Smooth muscle cell (in vitro differentiated cells): Measurements from ENCODE around the gene MAP4K5. TPM values are rescaled to one million over a fixed set of nuclear protein-coding genes. Genes with fewer than 3 reads are reported as not detected.

Source experiments
- DNase-seq: peaks from one replicate; lab custom pipeline; 2025; ENCODE audit not compliant: unreplicated experiment; lab: John Stamatoyannopoulos, UW
- H2AFZ ChIP-seq: fragments of 200-600 bp; sonication (generic); 2 replicates; pipeline ENCODE4 v1.6.0; 2016; ENCODE audit warnings: antibody characterized with exemption, low read depth, mild to moderate bottlenecking
- H3F3A ChIP-seq: fragments of 200-600 bp; sonication (generic); 2 replicates; pipeline ENCODE4 v1.6.0; 2017; ENCODE audit warnings: antibody characterized with exemption, low read depth
- H3K27ac ChIP-seq: fragments of 200-600 bp; sonication (generic); 2 replicates; pipeline ENCODE4 v1.5.1; 2016; ENCODE audit warnings: low read depth, mild to moderate bottlenecking
- H3K27me3 ChIP-seq: fragments of 200-600 bp; sonication (generic); 2 replicates; pipeline ENCODE4 v1.6.1; 2016; ENCODE audit warnings: low read depth, mild to moderate bottlenecking
- H3K36me3 ChIP-seq: fragments of 200-600 bp; sonication (generic); 2 replicates; pipeline ENCODE4 v1.5.1; 2016; ENCODE audit warnings: low read depth
- H3K4me1 ChIP-seq: fragments of 200-600 bp; sonication (generic); 2 replicates; pipeline ENCODE4 v1.5.1; 2016; ENCODE audit warnings: low read depth
- H3K4me2 ChIP-seq: fragments of 200-600 bp; sonication (generic); 2 replicates; pipeline ENCODE4 v1.6.0; 2016; ENCODE audit warnings: mild to moderate bottlenecking
- H3K4me3 ChIP-seq: fragments of 200-600 bp; sonication (generic); 2 replicates; pipeline ENCODE4 v1.5.1; 2016; ENCODE audit warnings: mild to moderate bottlenecking
- H3K79me2 ChIP-seq: fragments of 200-600 bp; sonication (generic); 2 replicates; pipeline ENCODE4 v1.6.0; 2016; ENCODE audit warnings: low read depth, mild to moderate bottlenecking
- H3K9ac ChIP-seq: fragments of 200-600 bp; sonication (generic); 2 replicates; pipeline ENCODE4 v1.6.0; 2016; ENCODE audit warnings: low read depth
- H3K9me3 ChIP-seq: fragments of 200-600 bp; sonication (generic); replicated peaks from 2 replicates; pipeline ENCODE4 v1.5.1; 2016; ENCODE audit warnings: low read depth
- H4K20me1 ChIP-seq: fragments of 200-600 bp; sonication (generic); 2 replicates; pipeline ENCODE4 v1.6.0; 2016; ENCODE audit warnings: low read depth
- WGBS: methylation state at CpG from one replicate; pipeline ENCODE4 v1.1.7; 2016; ENCODE audit warnings: low lambda C conversion rate; 5-methylcytosine and 5-hydroxymethylcytosine counted together
- polyA plus RNA-seq: library from polyadenylated mRNA; unstranded; fragments of >200 nt; fragmentation: Nextera tagmentation; extraction: Ambion mirVana; gene quantifications from 2 replicates; pipeline ENCODE4 v1.2.1, GENCODE V29; 2016
- total RNA-seq: library from RNA; depleted of rRNA; stranded (reverse); fragments of >200 nt; gene quantifications from 2 replicates; pipeline ENCODE4 v1.2.3, GENCODE V29; 2014
- TF ChIP-seq, protein P1 (sequence below): fragments of 200-600 bp; sonication (generic); IDR thresholded peaks from 2 replicates; pipeline ENCODE4 v1.5.1; 2017; ENCODE audit warnings: borderline replicate concordance, mild to moderate bottlenecking, antibody characterized with exemption; ENCODE audit not compliant: insufficient read depth, poor library complexity, severe bottlenecking

Gene MAP4K5
- total and polyA plus RNA-seq, 2 experiments from 2014 or later, result 35.4 to 115 TPM

- peaks cover 6% of the 10 kb centered on the region for H3K4me1 ChIP-seq
- H3F3A ChIP-seq, result no peaks in the 10 kb centered on the region
- TF ChIP-seq, protein P1, sequence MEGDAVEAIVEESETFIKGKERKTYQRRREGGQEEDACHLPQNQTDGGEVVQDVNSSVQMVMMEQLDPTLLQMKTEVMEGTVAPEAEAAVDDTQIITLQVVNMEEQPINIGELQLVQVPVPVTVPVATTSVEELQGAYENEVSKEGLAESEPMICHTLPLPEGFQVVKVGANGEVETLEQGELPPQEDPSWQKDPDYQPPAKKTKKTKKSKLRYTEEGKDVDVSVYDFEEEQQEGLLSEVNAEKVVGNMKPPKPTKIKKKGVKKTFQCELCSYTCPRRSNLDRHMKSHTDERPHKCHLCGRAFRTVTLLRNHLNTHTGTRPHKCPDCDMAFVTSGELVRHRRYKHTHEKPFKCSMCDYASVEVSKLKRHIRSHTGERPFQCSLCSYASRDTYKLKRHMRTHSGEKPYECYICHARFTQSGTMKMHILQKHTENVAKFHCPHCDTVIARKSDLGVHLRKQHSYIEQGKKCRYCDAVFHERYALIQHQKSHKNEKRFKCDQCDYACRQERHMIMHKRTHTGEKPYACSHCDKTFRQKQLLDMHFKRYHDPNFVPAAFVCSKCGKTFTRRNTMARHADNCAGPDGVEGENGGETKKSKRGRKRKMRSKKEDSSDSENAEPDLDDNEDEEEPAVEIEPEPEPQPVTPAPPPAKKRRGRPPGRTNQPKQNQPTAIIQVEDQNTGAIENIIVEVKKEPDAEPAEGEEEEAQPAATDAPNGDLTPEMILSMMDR, result no peak
- no peaks in the 10 kb centered on the region for H3K36me3 ChIP-seq
- H3K4me3 ChIP-seq, result no peak overlapping the region
- no peaks in the 10 kb centered on the region for H3K79me2 ChIP-seq
- no peaks in the 10 kb centered on the region for H4K20me1 ChIP-seq
- H2AFZ ChIP-seq, result no peak overlapping the region
- H3K9me3 ChIP-seq, result no peaks in the 10 kb centered on the region
- H3K9ac ChIP-seq, result no peak overlapping the region
- DNase-seq, result no peak
- H3K27me3 ChIP-seq, result no peaks in the 10 kb centered on the region
- H3K27ac ChIP-seq, result no peak overlapping the region
- 13% methylated on average over 3 of the region's 3 CpGs for WGBS
- no peak overlapping the region for H3K4me2 ChIP-seq
These were observed 148.6 kb downstream of the MAP4K5 start for GRCh38 chr14:50383618-50384225.

GRCh38 chr14:50381823-50382287 is 150.5 kb downstream of the MAP4K5 start:
- no peaks in the 10 kb centered on the region for H4K20me1 ChIP-seq
- 89% methylated on average over 14 of the region's 14 CpGs for WGBS
- no peak for DNase-seq
- no peak overlapping the region for H3K4me2 ChIP-seq
- TF ChIP-seq, protein P1, result no peak
- peaks cover 12% of the 10 kb centered on the region for H3K4me1 ChIP-seq
- H3K4me3 ChIP-seq, result no peak overlapping the region
- H3F3A ChIP-seq, result no peaks in the 10 kb centered on the region
- no peaks in the 10 kb centered on the region for H3K9me3 ChIP-seq
- no peak overlapping the region for H3K27ac ChIP-seq
- no peaks in the 10 kb centered on the region for H3K27me3 ChIP-seq
- no peak overlapping the region for H3K9ac ChIP-seq
- no peak overlapping the region for H2AFZ ChIP-seq
- H3K36me3 ChIP-seq, result no peaks in the 10 kb centered on the region
- H3K79me2 ChIP-seq, result no peaks in the 10 kb centered on the region

GRCh38 chr14:50381008-50381407 is 151.4 kb downstream of the MAP4K5 start:
- Histone ChIP-seq H3K4me2 (no peak overlapping the region), H3K79me2 (no peaks in the 10 kb centered on the region), H3K4me1 (peaks cover 12% of the 10 kb centered on the region), H3F3A (no peaks in the 10 kb centered on the region), H3K27ac (no peak overlapping the region), H3K9ac (no peak overlapping the region), H4K20me1 (no peaks in the 10 kb centered on the region), H3K9me3 (no peaks in the 10 kb centered on the region), H3K27me3 (no peaks in the 10 kb centered on the region), H2AFZ (no peak overlapping the region), H3K4me3 (no peak overlapping the region), H3K36me3 (no peaks in the 10 kb centered on the region)
- WGBS, result 94% methylated on average over 1 of the region's 1 CpG
- no peak for DNase-seq
- TF ChIP-seq, protein P1, result no peak

GRCh38 chr14:50380455-50380854 is 151.9 kb downstream of the MAP4K5 start:
- H3K4me2 ChIP-seq, result no peak overlapping the region
- no peak for DNase-seq
- H3K9me3 ChIP-seq, result no peaks in the 10 kb centered on the region
- 94% methylated on average over 1 of the region's 1 CpG for WGBS
- H3K27ac ChIP-seq, result no peak overlapping the region
- no peaks in the 10 kb centered on the region for H3K36me3 ChIP-seq
- no peaks in the 10 kb centered on the region for H3F3A ChIP-seq
- peaks cover 12% of the 10 kb centered on the region for H3K4me1 ChIP-seq
- no peaks in the 10 kb centered on the region for H4K20me1 ChIP-seq
- H3K9ac ChIP-seq, result no peak overlapping the region
- no peak overlapping the region for H3K4me3 ChIP-seq
- H3K27me3 ChIP-seq, result no peaks in the 10 kb centered on the region
- no peak overlapping the region for H2AFZ ChIP-seq
- TF ChIP-seq, protein P1, result no peak
- H3K79me2 ChIP-seq, result no peaks in the 10 kb centered on the region
